GM06990 (cell line): ENCODE measurements around the gene LRCH1.

Experiments
- DNase-seq: peaks from one replicate; pipeline ENCODE4 v3.0.0-alpha.2; 2011; ENCODE audit not compliant: insufficient read length; ENCODE audit errors: extremely low read depth
- H3K27me3 ChIP-seq: replicated peaks from 2 replicates; pipeline ENCODE4 v1.6.0; 2011; ENCODE audit warnings: low read length; ENCODE audit not compliant: control insufficient read depth, insufficient read depth
- H3K36me3 ChIP-seq: 2 replicates; pipeline ENCODE4 v1.5.1; 2011; ENCODE audit warnings: low read length; ENCODE audit not compliant: control insufficient read depth, insufficient read depth
- H3K4me3 ChIP-seq: replicated peaks from 2 replicates; pipeline ENCODE4 v1.5.1; 2011; ENCODE audit warnings: low read depth, mild to moderate bottlenecking, control low read depth, low read length
- TF ChIP-seq, protein P1 (sequence below): IDR thresholded peaks from 2 replicates; pipeline ENCODE4 v1.5.1; 2011; ENCODE audit warnings: low read length, control low read depth, mild to moderate bottlenecking, inconsistent platforms; ENCODE audit not compliant: insufficient read depth, poor library complexity, severe bottlenecking

The LRCH1 gene

DNA sequence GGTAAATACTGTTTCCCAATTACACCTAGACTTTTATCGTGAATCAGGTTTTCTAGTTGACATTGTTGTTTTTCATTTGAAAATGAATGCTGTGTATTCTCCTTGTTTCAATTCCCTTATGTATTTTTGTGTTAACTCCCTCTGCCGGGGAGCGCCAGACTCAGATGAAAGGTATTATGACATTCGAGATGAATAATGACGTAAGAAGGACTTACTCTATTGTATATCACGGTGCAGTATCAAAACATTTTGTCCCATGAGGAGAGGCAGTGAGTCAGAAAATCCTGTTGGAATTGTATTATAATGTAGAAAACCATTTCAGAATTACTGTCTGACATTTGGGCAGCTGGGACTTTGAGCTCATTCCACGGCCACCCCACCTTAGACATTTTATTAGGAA is 61.6 kb downstream of the LRCH1 start:
- DNase-seq: no peak
- TF ChIP-seq, protein P1, sequence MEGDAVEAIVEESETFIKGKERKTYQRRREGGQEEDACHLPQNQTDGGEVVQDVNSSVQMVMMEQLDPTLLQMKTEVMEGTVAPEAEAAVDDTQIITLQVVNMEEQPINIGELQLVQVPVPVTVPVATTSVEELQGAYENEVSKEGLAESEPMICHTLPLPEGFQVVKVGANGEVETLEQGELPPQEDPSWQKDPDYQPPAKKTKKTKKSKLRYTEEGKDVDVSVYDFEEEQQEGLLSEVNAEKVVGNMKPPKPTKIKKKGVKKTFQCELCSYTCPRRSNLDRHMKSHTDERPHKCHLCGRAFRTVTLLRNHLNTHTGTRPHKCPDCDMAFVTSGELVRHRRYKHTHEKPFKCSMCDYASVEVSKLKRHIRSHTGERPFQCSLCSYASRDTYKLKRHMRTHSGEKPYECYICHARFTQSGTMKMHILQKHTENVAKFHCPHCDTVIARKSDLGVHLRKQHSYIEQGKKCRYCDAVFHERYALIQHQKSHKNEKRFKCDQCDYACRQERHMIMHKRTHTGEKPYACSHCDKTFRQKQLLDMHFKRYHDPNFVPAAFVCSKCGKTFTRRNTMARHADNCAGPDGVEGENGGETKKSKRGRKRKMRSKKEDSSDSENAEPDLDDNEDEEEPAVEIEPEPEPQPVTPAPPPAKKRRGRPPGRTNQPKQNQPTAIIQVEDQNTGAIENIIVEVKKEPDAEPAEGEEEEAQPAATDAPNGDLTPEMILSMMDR: no peak
- Histone ChIP-seq H3K36me3 (no peaks in the 10 kb centered on the region), H3K4me3 (no peak overlapping the region), H3K27me3 (no peaks in the 10 kb centered on the region)

DNA sequence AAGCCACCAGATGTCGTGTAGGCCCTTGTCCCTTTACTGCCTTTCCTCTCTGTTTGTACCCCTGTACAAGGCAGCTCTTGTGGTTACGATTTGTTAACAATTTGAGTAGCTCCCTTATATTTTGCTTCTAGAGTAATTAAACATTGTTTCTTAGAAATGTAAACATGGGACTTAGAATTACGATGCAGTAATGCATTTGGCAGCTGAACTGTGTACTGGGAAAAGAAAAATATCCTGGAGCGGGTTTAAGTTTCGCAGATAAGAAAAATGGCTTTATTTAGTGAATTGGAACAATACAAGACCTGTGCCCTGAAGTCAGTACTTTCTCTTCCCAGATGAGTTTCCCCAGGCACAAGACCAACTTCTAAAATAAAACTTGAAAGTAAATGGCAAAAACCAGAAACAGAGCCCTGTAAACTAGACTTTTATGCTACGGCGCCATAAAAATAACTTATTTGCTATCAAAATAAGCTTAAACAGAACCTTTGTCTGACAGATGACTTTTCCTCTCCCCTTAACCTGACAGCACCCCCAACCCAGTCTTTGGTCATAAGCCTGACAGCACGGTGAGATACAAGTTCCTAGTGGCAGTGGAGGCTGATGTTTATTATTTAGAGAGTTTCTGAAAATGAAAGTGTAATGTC is 63.0 kb downstream of the LRCH1 start:
- H3K4me3 ChIP-seq: no peak overlapping the region
- no peaks in the 10 kb centered on the region for H3K27me3 ChIP-seq
- TF ChIP-seq, protein P1: no peak
- DNase-seq: no peak
- H3K36me3 ChIP-seq: no peaks in the 10 kb centered on the region

DNA sequence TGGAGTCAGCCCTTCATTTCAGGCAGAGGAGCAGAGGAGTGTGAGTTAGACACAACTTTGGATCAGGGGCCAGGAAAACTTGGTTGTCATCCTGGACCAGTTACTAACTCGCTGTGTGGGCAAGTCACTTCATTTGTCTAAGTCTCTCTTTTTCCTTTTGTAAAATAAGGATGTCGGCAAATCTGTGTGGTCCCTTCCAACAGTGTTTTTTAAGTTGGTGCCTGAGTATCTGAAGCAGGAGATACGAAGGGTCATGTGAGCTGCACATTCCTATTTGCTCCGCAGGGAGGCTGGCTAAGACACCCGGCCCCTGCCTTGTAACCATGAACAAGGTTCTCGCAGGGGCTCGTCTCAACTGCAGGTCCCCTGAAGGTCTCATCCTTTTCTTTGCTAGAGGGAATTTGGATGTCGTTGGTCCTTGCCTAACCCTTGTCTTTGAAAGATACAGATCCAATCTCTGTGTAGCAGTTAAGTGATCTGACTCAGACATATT is 64.3 kb downstream of the LRCH1 start:
- Histone ChIP-seq H3K36me3 (no peaks in the 10 kb centered on the region), H3K27me3 (no peaks in the 10 kb centered on the region), H3K4me3 (no peak overlapping the region)
- no peak for DNase-seq
- TF ChIP-seq, protein P1: no peak

DNA sequence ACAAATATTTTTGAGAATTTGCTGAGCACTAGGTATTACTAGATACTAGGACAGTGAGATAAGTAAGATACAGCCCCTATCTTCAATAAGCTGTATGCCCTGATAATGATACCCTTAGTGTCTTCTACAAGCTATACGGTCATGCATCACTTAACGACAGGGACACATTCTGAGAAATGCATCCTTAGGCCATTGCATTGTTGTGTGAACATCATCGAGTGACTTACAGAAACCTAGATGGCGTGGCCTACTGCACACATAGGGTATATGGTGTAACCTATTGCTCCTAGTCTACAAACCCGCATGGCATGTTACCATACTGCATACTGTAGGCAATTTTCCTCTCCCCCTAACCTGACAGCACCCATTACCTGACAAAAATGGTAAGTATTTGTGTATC is 64.9 kb downstream of the LRCH1 start:
- H3K36me3 ChIP-seq: no peaks in the 10 kb centered on the region
- TF ChIP-seq, protein P1: no peak
- DNase-seq: no peak
- H3K27me3 ChIP-seq: no peaks in the 10 kb centered on the region
- no peak overlapping the region for H3K4me3 ChIP-seq

DNA sequence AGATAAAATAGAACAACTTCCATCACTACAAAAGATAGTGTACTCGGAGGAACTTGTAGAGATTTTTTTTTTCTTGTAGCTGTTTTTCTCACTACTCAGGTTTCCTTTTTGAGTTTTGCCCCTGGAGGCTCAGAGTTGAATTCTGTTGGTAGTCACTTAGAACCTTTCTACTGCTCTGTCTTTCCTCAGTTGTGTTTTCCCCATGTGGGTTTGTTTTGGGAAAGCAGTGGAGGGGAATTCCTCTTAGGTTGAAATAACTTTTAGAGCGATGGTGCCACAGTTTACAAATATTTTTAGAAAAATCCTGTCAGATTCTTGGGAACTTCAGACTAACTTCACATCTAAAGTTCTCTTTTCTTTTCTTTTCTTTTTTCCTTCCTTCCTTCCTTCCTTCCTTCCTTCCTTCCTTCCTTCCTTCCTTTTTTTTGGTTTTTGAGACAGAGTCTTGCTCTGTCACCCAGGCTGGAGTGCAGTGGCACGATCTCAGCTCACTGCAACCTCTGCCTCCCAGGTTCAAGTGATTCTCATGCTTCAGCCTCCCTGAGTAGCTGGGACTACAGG is 65.8 kb downstream of the LRCH1 start:
- TF ChIP-seq, protein P1: no peak
- no peak overlapping the region for H3K4me3 ChIP-seq
- H3K27me3 ChIP-seq: no peaks in the 10 kb centered on the region
- no peaks in the 10 kb centered on the region for H3K36me3 ChIP-seq
- no peak for DNase-seq
